HG03135 (cell line): Measurements from ENCODE around the gene NAT8L.

Experiments
- ATAC-seq: cut with Tn5 transposase; IDR thresholded peaks from one replicate; pipeline ENCODE4 v1.9.1; 2021; ENCODE audit warnings: mild to moderate bottlenecking, moderate library complexity; ENCODE audit not compliant: unreplicated experiment

The NAT8L gene

GRCh38 chr4:2063557-2064275, 4.6 kb downstream of the NAT8L start:
- no peak for ATAC-seq

DNA sequence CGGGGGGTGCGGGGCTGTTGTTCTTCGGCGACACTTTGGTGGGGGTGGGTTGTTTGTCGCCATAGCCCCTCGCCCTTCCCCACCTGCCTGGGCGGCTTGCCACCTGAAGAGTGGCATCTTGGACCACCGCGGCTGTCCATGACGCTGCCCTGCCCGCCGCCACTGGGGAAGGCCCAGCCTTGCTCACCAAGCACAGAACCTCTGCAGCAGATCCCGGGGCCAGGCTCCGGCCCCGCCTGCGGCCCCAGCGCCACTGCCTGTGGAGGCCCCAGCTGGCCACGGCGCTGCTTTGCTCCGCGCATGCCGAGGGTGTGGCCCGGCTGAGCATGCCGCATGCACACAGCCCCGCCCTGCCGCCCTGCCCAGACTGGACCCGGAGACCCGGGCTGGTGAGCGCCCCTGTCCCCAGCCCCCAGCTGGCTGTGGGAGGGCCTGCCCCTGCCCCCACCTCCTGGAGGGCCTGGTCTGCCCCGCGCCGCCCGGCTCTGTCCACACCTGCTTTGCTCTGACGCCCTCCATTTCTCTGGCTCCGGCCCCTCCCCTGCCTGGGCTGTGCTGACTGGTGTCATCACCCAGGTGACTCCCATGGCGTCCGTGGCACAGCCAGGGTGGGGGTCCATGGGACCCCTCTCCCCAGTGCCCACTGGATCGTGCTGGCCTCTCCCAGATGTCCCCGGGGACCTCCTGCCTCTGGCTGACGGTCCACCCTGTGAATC, 5.3 kb downstream of the NAT8L start:
- ATAC-seq = no peak

DNA sequence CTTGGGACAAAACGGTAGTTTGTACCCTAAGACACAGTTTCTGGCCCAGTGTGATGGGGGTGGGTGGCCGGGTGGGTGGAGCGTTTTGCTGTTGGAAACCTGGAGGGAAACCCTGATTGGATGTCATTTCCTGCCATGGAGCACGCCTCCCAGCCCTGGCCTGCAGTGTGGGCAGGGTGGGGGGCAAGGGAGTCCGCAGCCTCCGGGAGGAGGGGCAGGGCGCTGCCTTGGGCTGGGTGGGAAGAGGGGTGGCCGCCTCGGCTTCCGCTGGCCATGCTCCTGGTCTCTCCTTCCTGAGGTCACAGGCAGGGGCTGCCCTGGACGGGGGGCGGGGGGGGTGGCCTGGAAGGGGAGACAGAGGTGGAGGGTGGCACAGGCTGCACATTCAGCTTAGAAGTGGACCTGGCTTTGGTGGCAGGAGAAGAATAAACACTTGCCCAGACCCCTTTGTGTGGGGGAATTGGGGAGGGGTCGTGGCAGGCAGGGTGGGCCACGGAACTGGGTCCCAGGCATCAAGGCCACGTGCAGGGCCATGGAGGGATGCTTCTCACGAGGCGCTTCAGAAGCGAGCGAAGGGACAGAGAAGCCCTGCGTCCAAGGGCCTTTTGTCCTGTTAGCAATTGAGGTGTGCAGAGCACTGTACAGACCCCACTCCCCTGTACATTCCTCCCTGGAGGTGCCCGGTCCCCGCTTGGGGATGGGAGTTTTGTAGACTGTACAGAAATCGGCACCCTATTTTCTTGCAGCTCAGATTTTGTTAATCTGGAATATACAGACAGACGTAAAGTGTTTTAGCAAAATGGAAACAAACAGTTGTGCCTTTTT, 6.2 kb downstream of the NAT8L start:
- ATAC-seq = no peak

- no peak for ATAC-seq
Observed at GRCh38 chr4:2066011-2066551, 7.0 kb downstream of the NAT8L start.

- no peak for ATAC-seq
Observed at GRCh38 chr4:2066571-2067445, 7.7 kb downstream of the NAT8L start.

DNA sequence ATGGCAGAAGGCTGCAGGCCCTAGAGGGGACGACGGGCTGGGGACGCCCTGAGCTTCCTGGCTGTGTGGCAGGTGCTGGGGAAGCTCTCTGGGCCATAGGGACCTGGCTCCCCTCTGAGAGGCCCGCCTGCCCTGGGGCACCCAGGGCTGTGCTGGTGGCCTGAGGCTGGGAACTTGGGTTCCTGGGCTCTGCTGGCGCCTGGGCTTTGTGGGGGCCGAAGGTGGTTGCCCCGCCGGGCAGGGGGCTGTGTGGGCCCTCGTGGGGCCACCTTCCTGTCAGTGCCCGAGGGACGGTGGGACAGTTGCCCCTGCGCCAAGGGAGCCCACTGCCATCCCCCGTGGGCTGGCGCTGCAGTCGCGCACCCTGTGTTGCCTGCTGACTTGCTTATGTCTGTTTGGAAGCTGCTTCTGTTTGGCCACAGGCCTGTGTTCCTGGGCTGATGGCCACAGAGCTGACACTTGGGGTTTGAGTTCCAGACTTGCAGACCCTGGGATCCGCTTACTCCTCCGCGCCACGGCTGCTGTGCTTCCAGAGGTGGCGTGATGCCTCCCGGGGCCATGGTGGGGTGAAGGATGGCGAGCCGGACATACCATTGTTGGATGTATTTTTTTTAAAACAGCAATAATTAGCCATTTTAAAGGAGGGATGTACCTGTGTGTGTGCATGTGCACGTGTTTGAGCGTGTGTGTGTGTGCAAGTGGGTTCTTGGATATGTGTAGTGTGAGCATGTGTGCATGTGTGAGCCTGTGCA, 8.5 kb downstream of the NAT8L start:
- ATAC-seq = no peak

- no peak for ATAC-seq
Observed at GRCh38 chr4:2068198-2068470, 9.0 kb downstream of the NAT8L start.

- ATAC-seq = no peak
Observed at GRCh38 chr4:2068566-2068965, 9.4 kb downstream of the NAT8L start.

DNA sequence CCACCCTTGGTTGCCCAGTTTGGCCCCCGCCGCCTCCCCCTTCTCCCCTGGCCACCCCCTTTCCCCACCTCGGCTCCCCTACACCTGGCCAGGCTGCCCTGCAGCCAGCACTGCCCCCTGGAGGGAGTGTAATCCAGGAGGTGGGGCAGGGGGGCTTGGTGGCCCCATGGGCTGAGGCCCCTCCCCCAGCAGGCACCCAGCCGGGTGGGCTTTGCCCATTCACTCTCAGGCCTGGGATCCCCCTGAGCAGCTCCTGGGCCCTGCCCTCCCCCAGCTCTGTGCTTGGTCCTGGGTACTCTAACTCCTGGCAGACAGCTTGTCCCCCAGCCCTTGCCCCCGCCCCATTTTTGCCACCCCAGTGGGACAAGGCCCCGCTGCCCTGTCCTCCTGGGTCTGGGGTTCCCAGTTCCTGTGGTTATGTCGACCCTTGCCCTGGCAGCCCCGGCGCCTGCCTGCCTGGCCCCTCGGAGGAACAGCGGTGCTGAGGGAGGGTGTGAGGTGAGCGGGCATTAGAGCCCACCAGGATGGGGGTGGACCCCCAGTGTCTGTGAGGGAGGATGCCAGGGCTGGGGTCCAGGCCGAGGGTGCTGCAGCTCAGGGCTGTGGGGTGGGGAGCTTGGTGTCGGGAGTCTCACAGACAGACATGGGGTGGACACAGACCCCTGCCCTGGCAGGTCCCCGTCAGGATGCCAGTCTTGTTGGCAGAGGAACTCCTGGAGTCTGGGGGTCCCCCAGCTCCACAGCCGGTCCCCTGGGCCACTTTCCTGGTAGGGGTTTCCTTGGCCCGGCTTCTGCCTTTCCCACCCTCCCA, 10.2 kb downstream of the NAT8L start:
- no peak for ATAC-seq

GRCh38 chr4:2069986-2070385, 10.9 kb downstream of the NAT8L start:
- ATAC-seq = no peak

GRCh38 chr4:2070421-2071251, 11.5 kb downstream of the NAT8L start:
- no peak for ATAC-seq

DNA sequence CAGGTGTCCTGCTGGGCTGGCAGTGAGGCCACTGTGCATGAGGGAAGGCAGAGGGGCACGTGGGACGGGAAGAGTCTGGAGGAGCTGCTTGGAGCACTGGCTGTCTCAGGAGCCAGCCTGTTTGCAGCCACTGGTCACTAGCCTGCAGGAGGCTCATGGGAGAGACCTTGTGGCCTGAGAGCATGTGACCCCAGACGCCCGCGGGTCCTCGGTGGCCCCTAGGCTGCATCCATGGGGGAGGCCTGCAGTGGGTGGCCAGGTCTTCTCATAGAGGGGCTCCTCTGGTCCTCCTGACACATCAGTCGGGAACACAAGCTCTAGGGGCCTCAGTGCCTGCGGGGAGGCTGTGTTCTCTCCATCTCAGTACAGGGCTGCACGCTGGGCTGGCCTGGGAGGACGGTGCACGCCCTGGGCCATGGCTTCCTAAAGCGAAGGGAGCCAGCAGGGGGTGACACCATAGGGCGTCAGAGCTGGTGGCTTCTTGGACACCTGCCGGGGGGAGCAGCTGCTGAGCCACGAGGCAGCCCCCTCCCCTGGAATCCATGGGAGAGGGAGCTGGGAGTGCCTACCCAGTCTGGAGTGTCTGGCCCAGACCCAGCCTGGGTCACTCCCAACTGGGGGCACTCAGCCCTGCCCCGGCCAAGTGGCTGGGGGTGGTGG, 12.3 kb downstream of the NAT8L start:
- ATAC-seq = no peak

GRCh38 chr4:2071912-2072867, 13.1 kb downstream of the NAT8L start:
- ATAC-seq = no peak

GRCh38 chr4:2072971-2073807, 14.1 kb downstream of the NAT8L start:
- ATAC-seq = no peak

DNA sequence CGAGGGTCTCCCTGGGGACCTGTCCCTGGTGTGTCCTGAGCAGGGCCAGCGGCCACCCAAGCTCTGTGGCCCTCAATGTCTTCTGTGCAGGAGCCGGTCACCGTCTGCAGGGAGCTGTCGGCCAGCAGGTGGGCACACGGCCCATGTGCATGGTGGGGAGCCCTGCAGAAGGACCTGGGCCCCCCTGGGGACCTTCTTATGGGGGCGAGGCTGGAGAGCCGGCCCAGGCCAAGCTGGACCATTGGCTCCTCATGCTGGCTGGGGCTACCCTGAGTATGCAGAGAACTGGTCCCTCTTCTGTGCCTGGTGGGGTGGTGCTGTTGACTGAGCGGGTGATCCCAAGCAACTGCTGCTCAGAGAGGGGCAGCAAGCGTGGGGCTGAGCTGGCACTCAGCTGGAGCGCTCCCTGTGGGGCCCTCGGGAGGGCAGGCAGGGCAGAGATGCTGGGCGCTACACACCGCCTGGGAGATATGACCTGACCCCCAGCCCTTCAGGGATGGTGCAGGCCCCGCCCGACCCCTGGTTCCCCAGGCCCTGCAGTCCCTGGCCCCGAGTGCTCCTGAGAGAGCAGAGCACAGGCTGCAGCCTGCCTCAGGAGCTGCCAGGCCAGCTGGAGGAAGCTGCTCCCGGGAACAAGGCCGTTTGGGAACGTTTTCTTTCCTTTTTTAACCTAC, 14.8 kb downstream of the NAT8L start:
- ATAC-seq = no peak
